ENCODE measurements around the gene XPR1.

Gene XPR1

GRCh38 chr1:180916771-180917170 lies 284.9 kb downstream of the XPR1 start:
- no peak for DNase-seq (ENCODE audit: low read depth)

DNA sequence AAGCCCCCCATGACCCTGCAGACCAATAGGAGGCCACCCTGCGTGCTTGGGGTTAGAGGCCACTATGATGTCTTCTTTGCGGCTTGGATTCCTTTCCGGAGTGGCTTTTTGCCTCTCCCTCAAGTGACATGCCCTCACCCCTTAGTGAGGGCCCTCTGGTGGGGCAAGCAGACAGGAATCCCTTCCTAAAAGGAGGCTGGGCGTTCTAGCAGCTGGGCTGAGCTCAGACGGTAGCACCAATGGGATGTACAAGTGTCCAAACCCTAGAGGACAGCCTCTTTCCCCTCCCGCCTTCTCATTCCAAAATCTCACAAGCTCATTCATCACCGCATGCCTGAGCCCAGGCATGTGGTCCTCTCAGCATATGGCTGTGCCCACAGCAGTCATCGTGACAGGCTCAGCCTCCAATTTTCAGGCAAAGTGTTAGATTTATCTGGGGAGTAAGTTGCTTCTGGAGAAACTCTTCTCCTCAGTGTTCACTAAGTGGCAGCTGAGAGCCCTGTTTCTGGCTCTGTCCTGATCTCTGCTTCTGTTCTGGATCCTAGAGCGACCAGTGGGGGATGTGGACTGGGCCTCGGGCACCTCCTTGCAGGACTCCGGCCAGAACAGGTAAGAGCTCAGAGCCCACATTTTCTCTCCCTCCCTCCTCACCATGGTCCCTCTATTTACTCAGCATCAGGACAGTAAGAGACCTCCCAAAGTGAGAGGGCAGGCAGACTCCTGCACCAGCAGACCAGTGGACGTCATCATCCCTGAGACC lies 285.7 kb downstream of the XPR1 start:
- no peak for DNase-seq (ENCODE audit: low read depth)

- no peak for DNase-seq (ENCODE audit: low read depth)
These were observed 286.7 kb downstream of the XPR1 start for GRCh38 chr1:180918519-180918918.

GRCh38 chr1:180919183-180919700 lies 287.4 kb downstream of the XPR1 start:
- no peak for DNase-seq (ENCODE audit: low read depth)

GRCh38 chr1:180920193-180920592 lies 288.4 kb downstream of the XPR1 start:
- no peak for DNase-seq (ENCODE audit: low read depth)

- DNase-seq (ENCODE audit: low read depth), result no peak
These were observed 288.9 kb downstream of the XPR1 start for GRCh38 chr1:180920702-180921101.

- no peak for DNase-seq (ENCODE audit: low read depth)
These were observed 289.6 kb downstream of the XPR1 start for GRCh38 chr1:180921386-180921785.

GRCh38 chr1:180921891-180922630 lies 290.2 kb downstream of the XPR1 start:
- no peak for DNase-seq (ENCODE audit: low read depth)

DNA sequence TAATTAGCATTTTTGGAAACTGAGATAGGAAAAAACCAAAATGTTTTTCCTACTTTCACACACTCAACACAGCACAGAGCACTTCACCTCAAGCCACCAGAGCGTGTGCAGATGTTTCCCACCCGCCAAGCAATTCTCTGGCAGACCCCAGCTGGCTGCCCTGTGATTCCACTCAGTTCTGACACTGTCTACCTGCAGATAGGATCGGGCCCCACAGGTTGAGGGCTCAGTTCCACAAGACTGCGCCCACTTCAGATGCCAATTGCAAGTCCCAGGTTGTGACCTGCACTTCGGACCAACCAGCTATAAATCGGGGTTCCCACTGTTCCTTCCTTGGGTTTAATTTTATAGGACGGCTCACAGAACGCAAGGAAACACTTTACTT lies 290.8 kb downstream of the XPR1 start:
- no peak for DNase-seq (ENCODE audit: low read depth)

GRCh38 chr1:180923021-180923841 lies 291.4 kb downstream of the XPR1 start:
- no peak for DNase-seq (ENCODE audit: low read depth)

GRCh38 chr1:180923887-180924286 lies 292.1 kb downstream of the XPR1 start:
- DNase-seq (ENCODE audit: low read depth), result no peak

- DNase-seq (ENCODE audit: low read depth), result no peak
These were observed 293.1 kb downstream of the XPR1 start for GRCh38 chr1:180924939-180925338.

DNA sequence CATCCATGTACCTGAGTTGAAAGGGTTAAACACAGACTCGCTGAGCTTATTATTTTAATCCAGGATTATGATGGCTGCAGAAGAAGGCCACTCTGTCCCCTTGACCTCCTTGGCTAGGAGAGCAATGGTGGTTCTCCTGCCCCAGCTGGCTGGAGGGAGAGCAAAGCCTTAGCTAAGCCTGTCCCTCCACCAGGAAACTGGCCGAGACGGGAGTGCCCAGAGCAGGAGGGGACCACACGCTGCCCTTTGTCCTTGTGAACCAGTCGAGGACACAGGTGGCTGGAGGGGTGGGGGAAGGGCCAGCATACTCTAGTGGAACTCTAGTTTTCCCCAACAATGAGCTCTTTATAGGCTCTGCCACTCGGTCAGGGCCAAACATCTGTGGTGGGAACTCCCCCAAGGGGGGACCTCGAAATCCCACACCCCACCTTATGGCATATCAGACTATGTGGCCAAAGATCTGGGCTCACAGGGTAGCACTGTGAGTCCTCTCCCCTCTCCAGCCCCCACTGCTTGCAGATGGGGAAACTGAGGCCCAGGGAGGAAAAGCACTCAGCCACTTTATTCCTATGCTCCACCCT lies 293.7 kb downstream of the XPR1 start:
- no peak for DNase-seq (ENCODE audit: low read depth)

- DNase-seq (ENCODE audit: low read depth), result no peak
These were observed 294.6 kb downstream of the XPR1 start for GRCh38 chr1:180926164-180926981.

GRCh38 chr1:180927348-180927747 lies 295.5 kb downstream of the XPR1 start:
- no peak for DNase-seq (ENCODE audit: low read depth)

DNA sequence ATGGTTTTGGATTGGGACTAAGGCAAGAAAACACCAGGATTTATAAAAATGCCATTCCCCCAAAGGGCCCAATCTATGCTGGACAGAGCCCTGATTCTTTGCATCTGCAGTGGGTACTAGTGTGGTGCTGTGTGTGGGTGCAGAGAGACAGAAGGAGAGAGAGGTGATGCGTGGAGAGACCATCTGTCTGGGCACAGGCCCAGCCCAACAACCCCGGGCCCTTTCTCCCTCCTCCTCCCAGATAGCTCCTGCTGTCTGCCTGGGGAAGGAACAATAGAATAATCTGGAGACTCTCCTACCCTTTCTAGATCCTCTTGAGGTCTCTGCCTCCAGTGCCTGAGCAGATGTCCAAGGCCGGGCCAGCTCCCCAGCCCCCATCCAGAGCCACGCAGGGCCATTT lies 296.0 kb downstream of the XPR1 start:
- no peak for DNase-seq (ENCODE audit: low read depth)

DNA sequence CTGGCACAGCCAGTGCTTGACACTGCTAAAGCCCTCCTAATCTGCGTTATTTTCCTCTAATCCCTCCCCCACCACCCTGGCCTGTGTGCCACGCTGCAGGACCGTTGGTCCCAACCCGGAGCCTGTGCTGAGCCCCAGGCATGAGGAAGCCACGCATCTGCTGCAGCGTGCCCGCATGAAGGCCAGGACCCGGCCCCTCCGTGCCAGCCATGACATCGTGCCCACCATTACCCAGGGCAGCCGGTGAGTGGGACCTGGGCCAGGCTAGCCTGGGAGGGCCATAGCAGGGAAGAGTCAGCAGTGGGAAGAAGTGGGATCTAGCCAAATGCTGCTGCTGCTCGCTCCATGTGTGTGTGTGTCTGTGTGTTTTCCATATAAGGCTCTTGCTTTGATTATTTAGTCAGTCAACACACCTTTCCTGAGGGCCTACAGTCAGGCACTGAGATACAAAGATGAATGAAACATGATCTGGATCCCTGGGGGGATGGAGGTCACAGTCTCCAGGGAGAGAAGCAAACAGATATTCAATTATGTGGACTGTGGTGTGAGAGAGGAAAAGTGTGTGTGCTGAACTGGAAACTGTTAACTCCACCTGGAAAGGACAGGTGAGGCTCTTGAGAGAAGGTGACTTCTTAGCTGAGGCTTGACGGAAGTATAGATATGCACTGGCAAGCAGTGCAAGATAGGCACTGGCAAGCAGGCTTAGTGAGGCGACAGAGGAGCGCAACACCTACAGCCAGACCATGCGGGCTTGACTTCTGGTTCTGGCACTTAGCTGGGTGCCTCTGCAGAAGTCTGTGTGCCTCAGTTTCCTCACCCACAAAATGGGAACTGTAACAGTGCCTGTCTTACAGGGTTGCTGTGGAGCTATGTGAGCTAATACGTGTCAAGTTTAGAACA lies 296.8 kb downstream of the XPR1 start:
- DNase-seq (ENCODE audit: low read depth), result no peak

GRCh38 chr1:180929389-180929788 lies 297.6 kb downstream of the XPR1 start:
- DNase-seq (ENCODE audit: low read depth), result no peak

DNA sequence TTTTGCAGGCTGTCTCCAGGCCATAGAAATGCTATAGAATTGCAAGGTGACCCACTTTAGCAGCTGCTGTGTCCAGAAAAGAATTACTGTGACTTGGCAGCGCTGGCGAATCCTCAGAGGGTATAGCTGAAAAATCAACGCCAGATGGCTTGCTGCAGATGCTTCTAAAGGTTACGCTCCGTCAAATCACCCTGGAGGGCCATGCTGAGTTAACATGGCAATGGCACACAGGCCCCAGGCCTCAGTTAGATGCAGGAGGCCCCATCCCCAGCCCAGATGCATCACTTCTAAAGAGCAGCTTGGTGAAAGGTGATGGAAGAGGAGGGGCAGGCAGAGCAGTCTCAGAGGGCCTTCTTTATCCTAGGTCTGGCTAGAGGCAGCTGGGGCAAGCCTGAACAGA lies 298.9 kb downstream of the XPR1 start:
- no peak for DNase-seq (ENCODE audit: low read depth)

DNA sequence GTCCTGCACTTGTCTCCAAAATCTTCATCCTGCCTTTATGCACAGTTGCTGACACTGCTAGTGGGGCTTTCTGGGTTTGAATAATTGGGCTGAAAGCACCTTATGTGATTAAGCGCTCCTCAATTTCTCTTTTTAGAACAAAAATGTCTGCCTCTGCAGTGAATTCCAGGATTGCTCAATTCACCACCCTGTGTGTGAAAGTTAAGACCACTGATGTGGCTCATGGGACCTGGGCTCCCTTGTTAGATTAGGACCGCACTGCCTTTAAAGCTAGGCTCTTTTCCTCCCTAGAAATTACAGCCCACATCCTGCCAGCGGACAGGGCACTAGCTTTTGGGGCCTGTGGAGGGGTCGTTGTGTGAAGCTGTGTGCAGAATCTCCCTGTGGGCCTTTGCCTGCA lies 299.7 kb downstream of the XPR1 start:
- no peak for DNase-seq (ENCODE audit: low read depth)
